ENCODE data around the gene C20orf144.

Gene C20orf144

DNA sequence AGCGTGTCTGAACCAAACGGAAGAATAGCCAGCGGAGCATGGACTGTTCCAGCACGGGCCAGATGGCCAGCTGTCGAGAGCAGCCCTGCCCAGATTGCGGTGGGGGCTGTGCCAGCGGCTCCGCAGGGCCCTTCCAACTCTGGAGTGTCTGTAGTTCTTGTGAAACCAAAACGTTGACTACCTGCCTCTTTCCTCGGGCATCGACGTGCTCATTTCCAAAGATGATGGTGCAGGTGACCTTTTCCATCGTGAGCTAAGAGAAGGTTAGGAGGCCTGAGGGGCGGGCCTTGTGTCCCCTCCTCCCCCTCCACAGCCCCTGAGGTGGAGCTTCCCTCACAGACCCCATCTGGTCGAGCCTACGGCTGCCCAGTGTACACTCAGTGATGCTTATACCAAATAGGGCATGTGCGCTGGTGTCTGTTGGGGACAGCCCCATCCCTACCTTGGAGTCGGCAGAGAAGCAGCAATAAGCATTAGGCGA, 12.9 kb upstream of the C20orf144 start:
- DNase-seq (ENCODE audit: low read depth, low spot score), result no peak

DNA sequence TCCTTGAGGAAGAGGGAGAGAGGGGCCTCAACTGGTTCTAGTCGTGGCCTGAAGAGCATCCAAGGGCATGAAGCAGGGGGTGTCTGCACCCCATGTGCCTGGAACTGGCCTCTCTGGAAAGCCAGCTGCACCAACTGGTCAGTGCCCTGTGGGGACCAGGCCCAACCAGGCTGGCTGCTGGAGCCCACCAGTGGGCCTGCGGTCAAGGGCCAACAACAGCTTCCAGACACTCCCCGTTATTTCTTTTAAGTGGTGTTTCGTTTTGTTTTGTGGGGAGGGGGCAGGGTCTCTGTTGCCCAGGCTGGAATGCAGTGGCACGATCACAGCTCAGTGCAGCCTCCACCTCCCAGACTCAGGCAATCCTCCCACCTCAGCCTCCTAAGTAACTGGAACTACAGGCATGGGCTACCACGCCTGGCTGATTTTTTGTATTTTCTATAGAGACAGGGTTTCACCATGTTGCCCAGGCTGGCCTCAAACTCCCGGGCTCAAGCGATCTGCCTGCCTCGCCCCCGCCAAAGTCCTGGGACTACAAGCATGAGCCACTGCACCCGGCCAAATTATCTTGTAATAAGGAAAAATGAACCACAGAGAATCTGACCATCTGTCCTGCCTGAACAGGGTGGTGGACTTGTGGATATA, 11.9 kb upstream of the C20orf144 start:
- DNase-seq (ENCODE audit: low read depth, low spot score), result no peak

DNA sequence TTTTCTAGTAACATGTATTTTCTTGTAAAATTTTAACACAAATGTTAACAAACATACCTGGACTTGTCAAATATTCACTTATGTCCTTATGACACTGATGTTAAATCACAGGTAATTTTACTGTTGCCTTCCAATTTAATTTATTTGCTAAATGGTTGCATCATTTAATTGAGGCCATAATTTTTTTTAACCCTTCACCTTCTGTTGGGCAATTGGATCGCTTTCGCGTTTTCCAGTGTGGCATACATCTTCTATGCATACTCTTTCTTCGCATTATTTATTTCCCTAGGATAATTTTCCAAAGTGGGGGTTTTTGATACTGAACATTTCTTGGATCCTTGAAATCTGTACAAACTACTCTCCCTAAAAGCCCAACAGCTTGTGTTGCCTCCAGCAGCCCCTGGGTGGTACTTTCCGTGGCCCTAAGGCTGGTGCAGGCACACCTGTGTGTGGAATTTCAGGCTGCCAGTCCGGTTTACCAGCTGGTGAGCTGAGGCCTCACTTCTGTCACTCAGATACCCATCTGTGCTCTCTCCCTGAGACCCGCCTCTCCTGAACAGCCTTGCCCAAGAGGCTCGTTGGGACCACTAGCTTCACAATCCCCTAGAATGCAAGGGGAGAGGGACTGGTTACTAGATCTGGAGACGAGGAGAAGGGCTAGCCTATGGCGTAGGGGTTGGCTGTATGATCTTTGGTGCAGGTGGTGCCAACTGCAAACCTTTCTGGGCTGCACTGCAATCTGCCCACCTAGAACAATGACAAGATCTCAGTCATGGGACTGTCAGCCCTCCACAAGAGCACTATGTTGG, 11.2 kb upstream of the C20orf144 start:
- no peak for DNase-seq (ENCODE audit: low read depth, low spot score)

DNA sequence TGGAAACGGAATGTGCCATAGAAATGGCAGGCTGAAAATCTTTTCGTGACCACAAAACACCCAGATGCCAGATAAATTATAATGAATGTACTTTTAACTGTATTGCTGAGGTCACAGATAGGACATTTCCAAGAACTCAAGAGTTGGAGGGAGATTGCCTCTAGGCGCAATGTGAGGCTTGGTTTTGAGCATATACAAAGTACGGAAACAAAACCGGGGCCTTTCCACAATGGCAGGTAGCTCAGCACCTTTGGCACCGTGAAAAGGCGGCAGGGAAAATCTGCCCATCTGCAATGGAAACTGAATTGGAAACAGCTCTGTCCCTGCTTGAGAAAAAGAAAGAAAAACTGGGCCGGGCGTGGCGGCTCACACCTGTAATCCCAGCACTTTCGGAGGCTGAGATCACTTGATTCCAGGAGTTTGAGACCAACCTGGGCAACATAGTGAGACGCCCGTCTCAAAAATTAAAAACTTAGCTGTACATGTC, 10.5 kb upstream of the C20orf144 start:
- peak; percentile 53 for DNase-seq (ENCODE audit: low read depth, low spot score)

DNA sequence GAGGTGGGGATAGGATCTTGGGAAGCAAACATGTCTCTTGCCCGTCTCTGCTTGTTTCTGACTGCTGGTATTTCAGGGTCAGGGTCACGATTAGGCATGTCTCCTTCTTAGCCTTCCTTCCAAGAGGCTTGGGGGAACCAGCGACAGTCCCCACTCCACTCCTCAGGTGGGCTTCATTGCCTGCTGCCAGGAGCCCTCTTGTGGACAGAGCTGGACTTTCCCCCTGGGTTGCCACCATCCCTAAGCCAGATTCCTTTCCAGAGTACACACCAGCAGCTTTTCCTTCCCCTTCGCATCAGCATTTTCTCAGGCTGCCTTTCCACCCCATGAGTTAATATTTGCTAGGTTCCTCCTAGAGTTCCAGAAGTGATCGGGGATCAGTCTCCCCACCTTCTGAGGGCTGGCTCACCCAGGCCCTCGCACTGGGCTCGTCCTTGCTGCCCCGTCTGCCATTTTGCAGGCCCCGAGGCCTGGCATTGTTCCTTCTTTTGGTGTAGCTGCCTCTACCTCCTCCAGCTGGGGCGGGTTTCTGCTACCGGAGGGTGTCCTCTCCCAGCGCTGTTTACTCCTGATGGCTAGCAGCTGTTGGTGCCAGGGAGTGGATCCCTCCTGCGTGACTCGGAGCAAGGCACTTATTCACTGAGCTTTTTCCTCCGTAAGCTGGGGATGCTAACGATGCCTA, 8.8 kb upstream of the C20orf144 start:
- peak; percentile 82 for DNase-seq (ENCODE audit: low read depth, low spot score)

DNA sequence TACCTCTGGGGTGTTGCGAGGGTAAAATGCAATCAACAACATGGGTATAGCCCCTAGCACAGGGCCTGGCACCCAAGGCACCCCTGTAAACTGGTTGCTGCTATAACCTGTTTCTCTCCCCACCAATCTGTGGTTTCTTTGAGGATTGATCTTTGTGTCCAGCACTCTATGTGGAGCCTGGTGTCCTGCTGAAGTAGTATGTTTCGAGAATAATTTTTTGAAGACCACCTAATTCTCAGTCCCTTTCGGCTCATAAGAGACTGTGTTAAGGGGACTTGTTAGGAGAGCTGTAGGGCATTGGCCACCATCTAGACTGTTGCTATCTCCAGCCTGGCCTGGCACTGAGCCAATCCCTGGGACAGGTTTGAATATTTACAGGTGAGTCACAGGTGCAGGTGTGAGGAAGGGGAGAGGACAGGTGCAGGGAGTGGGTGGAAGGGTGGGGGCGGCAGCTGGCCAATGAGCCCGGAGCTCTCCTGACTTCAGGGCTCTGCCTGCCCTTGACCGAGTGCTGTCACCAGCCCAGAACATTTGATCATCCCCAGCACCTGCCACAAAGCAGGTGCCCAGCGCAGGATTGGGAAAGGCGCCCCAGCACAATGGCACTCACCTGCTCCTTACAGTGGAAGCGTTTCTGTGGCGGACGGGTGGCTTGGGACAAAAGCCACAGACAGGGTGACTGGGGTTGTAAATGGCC, 8.1 kb upstream of the C20orf144 start:
- no peak for DNase-seq (ENCODE audit: low read depth, low spot score)

DNA sequence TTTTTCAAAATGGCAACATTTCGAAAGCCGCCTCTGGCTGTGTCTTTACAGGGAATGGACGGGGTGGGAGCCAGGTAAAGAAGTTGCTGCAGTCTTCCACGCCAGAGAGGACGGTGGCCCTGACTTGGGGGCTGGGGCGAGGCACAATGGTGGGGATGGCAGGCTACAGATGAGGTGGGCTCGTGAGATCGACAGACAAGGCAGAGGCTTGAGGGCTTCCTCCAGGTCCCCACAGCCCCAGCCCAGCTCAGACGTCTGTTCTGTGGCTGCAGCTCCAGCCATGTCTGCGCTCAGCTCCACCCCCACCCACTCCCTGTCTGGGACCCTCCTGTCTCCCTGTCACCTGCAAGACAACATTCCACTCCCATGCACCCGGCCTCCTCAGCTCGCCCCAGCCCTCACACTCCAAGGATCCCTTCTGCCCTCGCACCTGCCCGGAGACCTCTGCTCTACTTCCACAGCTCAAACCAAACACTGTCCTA, 7.4 kb upstream of the C20orf144 start:
- DNase-seq (ENCODE audit: low read depth, low spot score), result no peak

DNA sequence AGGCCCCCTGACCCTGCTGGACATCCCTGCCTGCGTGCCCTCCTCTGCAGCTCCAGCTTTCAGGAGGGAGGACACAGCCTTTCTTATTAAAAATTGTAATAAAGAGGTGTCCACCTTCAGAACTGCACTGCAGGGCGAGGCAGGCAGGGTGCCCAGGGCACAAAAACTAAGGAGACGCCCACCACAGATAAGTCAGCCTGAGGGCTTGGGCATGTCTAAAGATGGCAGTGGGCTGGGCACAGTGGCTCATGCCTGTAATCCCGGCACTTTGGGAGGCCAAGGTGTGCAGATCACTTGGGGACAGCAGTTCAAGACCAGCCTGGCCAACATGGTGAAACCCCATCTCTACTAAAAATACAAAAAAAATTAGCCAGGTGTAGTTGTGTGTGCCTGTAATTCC, 7.0 kb upstream of the C20orf144 start:
- no peak for DNase-seq (ENCODE audit: low read depth, low spot score)

DNA sequence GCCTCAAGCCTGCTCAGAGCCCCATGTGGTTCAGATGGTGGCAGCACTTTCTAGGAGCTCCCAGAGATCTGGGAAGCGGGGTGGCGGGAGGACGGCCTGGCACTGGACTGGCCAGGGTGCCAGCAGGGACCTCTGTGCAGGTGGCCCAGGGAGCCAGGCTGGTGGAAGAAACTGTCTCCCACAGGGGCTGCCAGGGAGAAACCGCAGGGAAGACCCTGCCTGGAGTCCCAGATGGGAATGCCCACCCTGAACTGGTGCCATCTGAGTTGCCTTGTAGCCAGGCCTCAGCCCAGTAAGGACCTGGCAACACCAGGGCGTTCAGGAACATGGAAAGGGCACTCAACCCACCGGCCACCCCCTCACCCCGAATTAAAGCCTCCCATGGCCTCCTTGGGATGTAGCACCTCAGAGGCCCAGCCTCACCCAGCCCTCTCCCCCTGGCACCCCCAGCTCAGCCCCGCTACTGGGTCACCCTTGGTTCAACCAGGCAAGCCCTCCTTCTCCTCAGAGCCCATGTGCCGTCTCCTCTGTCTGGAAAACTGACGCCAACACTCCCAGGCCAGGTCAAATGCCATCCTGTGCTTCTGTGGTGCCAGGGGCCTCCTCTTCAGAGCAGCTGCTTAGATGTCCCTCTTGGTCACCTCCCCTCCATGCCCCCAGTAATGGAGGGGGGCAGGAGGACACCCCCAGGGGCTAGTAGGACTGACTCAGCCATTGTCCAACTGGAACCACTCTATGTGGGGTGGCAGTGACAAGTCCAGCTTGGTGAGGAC, 5.9 kb upstream of the C20orf144 start:
- DNase-seq (ENCODE audit: low read depth, low spot score), result no peak

DNA sequence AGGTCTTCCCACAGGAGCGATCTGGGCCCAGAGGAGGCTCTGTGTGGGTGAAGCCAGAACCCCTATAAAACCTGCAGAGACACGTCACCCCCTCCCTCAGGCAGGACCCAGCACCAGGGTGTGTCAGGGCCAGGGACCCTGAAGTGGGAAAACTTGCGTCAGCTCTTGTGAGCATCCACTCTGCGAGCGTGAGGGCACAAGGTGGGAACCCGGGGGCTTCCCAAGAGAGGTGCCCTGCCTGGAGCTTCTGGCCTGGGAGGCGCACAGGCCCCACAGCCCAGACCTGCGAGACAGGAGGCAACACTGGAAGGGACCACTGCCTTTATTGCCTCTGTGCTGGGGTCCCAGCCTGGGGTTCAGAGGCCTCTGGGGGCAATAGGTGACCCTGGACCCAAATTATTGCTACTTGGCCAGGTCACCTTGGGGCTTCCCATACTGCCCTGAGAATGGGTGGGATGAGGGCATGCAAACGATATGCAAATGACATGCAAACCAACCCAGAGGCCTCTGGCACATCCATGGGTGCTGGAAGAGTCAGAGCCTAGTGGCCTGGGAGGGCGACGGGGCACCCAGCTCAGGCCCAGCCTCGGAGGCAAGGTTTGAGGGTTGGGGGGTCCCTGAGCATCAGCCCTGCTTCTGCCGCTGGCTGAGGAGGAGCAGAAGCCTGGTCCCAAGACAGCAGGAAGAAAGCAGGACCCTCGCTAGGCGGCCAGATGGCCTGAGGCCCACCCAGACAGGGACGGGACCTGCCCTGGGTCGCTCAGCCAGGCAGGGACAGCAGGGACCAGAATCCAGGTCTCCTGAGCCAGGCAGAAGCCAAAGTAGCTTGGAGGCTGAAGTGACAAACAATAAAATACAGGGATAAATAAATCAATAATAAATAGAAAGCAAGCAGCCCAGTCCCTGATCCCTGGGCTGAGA, 5.1 kb upstream of the C20orf144 start:
- DNase-seq (ENCODE audit: low read depth, low spot score), result no peak

DNA sequence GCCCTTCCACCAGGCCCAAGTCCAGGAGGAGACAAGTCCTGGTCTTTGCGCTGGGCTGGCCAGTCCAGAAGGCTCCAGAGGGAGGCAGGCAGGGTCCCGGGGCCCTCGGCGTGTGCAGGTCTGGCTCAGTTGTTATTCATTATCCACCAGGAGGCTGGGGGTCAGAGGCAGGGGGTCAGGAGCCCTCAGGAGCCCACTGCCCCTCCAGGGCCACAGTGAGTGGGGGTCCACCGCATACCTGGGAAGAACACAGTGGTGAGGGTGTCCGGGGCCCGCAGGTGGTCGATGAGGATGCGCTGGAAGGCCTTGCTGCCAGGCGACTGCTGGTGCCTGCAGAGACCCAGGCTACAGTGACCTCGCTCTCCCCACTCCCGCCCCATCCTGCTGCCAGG, 4.4 kb upstream of the C20orf144 start:
- DNase-seq (ENCODE audit: low read depth, low spot score), result no peak

DNA sequence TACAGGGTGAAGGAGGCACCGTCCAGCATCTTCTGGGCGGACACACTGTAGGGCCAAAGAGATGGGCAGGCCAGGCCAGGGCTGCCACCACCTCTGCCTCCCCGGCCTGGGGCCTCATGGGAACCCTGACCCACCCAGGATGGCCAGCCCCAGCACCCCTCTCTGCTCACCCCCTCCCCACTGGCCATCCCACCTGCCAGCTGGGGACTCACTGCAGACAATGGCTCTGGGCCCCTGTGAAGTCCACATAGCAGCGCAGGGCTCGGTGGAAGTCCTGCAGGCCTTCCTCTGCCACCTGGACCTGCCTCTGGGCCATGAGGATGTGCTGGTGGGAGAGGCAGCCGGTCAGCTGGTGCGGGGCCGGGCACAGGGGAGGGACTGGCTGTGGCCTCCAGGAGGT, 3.6 kb upstream of the C20orf144 start:
- DNase-seq (ENCODE audit: low read depth, low spot score), result no peak

DNA sequence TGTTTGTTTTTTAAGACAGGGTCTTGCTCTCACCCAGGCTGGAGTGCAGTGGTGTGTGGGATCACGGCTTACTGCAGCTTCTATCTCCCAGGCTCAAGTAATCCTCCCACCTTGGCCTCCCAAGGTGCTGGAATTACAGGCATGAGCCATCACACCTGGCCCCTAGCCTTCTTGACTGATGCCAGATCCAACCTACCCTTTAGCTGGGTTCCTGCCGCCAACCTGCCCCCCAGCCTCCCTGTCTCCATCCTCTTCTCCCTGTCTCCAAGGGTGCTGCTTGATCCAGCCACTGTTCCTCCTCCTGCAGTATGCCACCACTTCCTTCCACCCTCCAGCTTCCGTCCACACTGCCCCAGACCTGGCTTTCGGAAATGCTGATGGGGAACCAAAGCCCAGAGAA, 3.2 kb upstream of the C20orf144 start:
- no peak for DNase-seq (ENCODE audit: low read depth, low spot score)

DNA sequence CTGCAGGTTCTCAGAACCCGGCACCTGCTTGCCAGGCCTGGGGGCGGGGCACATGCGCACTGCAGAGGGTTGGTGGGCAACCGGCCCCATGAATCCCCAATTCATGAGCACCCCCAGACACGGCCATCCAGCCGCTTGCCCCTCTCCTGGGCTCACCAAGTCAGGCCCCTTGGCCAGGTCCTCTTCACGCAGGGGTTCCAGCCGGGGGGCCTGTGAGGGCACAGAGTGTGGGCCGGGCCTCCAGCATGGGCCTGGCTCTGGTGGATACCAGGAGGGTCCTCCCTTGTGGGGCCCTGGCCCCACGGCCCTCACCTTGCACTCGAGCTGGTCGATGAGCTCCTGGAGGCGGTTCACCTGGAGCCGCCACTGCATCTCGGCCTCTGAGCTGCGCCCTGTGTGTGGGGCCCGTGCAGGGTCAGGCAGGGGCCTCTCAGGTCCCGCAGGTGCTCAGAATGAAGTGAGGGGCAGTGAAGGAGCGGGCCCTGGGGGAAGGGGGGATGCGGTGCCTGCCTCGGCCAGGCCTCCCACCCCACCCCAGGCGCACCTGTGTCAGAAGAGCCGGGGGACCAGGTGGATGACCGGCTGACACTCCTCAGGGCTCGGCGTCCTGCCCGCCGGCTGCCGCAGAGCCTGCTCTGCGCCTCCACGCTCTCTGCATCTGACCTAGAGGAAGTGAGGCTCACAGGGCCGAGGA, 2.6 kb upstream of the C20orf144 start:
- no peak for DNase-seq (ENCODE audit: low read depth, low spot score)

DNA sequence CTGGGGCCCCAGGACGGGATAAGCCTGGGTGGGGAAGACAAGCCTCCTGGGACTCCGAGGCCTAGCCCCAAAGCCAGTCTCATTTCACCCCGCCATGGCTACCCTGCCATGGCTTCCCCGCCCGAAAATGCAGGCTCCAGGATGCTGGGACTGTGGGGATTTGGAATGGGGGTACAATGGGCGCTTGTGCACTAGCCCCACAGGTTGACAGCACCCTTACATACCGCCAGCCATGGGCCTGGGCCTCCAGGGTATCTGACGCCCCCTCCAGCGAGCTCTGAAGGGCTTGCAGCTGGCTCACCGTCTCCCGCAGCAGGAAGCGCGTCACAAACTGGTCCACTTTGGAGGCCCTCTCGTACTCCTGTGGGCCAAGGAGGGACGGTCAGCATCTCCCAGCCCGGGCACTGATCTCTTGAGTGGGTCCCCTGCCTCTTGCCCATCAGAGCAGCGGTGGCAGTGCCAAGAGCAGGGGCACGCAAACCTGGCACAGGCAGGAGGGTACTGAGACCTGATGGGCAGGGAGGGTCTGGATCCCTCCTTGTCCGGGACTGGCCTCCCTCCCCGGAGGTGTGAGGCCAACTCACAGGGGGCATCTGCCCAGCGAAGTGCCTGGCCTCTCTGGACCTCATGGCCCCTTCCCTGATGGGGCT, 2.0 kb upstream of the C20orf144 start:
- no peak for DNase-seq (ENCODE audit: low read depth, low spot score)

DNA sequence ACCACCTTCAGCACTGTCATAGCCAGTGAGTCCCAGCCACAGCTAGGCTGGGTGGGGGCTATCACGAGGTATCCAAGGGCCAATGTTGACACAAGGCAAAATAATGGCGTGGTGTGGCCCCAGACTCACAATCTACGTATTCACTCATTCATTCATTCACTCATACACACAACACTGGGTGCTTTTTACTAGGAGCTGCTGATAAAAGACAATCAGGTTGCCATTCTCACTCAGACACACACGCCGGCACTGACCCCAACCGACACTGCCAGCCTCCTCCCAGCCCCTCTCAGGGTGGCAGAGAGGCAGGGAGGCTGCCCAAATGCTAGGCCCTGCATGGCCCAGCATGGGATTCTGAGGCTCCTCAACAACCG, 1.5 kb upstream of the C20orf144 start:
- no peak for DNase-seq (ENCODE audit: low read depth, low spot score)

DNA sequence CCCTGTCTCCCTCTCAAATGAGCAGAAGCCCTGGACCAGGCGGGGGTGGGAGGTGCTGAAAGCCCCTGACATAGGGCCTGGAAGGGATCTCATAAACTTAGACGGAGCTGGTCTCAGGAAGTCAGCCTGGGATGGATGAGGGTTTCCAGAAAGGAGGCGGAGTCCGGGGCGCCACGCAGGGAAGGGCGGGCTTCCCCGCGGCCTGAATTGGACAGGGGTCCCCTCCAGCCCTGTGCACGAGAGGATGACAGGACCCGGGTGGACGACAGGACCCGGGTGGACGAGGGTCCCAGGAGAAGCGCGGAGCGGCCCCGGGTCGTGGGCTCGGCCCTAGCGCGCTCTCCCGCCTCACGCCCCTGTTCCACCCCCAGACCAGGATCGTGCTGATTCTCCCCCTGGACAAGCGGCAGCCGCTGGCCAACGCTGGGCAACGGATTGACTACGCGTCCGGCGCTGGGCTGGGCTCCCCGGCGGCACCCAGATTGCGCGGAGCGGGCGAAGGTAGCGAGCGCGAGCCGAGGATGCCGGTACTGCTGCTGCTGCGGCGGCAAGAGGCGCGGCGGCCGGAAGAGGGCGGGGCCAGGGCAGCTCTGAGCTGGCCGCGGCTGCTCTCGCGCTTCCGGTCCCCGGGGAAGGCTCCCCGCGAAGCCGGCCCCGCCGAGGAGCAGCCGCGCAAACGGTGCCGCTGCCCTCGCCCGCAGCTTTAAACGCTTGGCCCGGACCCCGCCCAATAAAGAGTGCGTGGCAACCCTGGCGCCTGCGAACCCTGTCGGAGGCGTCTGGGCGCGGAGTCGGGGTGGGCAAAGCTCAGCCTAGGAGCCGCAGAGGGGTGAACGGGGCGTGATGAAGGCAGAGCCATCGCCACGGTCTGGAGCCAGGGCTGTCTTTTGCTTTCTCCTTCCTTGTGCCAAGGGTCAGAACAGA, 1.3 kb downstream of the C20orf144 start:
- DNase-seq (ENCODE audit: low read depth, low spot score), result peak; percentile 89
